Activated CD8-positive, alpha-beta T cell treated with anti-CD3 and anti-CD28 coated beads for 36 hours (primary cell): ENCODE data around the gene IDUA. TPM values are rescaled to one million over a fixed set of nuclear protein-coding genes. Genes with fewer than 3 reads are reported as not detected.

Experiments
- ATAC-seq: fragments of 200-7000 bp; cut with Tn5 transposase; one replicate; pipeline ENCODE4 v1.10.0; 2021; ENCODE audit warnings: mild to moderate bottlenecking, moderate library complexity
- CTCF ChIA-PET: fragments of 350-600 bp; sonication (Branson Sonifier 250); formaldehyde crosslinking; loops from one replicate; lab custom pipeline; 2021; ENCODE audit warnings: antibody characterized with exemption; lab: Charles Lee
- POLR2A ChIA-PET: fragments of 350-600 bp; sonication (Branson Sonifier 250); formaldehyde crosslinking; loops from one replicate; lab custom pipeline; 2021; ENCODE audit warnings: antibody characterized with exemption; lab: Charles Lee
- DNase-seq: peaks from one replicate; pipeline ENCODE4 v3.0.0-alpha.2; 2020
- H3K27ac Mint-ChIP-seq: one replicate; pipeline ENCODE4 v1.8.0; 2021; ENCODE audit warnings: mild to moderate bottlenecking, mixed read lengths
- H3K27me3 Mint-ChIP-seq: one replicate; pipeline ENCODE4 v1.8.0; 2021; ENCODE audit warnings: mixed read lengths
- H3K36me3 Mint-ChIP-seq: one replicate; pipeline ENCODE4 v1.8.0; 2021; ENCODE audit warnings: low read depth, mixed read lengths
- H3K4me1 Mint-ChIP-seq: one replicate; pipeline ENCODE4 v1.8.0; 2021; ENCODE audit warnings: low read depth, mixed read lengths
- H3K4me3 Mint-ChIP-seq: one replicate; pipeline ENCODE4 v1.8.0; 2021; ENCODE audit warnings: mild to moderate bottlenecking, moderate library complexity, mixed read lengths
- H3K9me3 Mint-ChIP-seq: one replicate; pipeline ENCODE4 v1.8.0; 2021; ENCODE audit warnings: mixed read lengths
- CTCF ChIP-seq: fragments of 200-600 bp; IDR thresholded peaks from one replicate; pipeline ENCODE4 v1.8.0; 2022; ENCODE audit warnings: antibody characterized with exemption, mild to moderate bottlenecking
- intact Hi-C: fragments of 100-400 bp; cut with micrococcal nuclease; formaldehyde crosslinking; loops from one replicate; pipeline ENCODE4 v1.10.0; 2022
- total RNA-seq, 2 experiments: library from RNA; stranded (reverse); gene quantifications; one replicate each; pipeline ENCODE4 v1.2.3, GENCODE V29; 2021

IDUA gene
- total RNA-seq, 2 experiments from 2014 or later: 4.8 to 5.4 TPM

GRCh38 chr4:952881-953573, 33.8 kb upstream of the IDUA start:
- H3K27ac Mint-ChIP-seq: no peak overlapping the region
- H3K27me3 Mint-ChIP-seq: no peaks in the 10 kb centered on the region
- no peak for TF ChIP-seq CTCF
- intact Hi-C loops: no loop called here
- no peak for ATAC-seq
- no peak overlapping the region for H3K4me3 Mint-ChIP-seq
- ChIA-PET POLR2A (interaction anchor here (1.9 kb wide), 1 partner anchor 21 kb away, joined by 4 read pairs; the partner anchor contains the start of genes GAK and TMEM175), CTCF (no interaction called here)
- no peaks in the 10 kb centered on the region for H3K4me1 Mint-ChIP-seq
- no peaks in the 10 kb centered on the region for H3K9me3 Mint-ChIP-seq
- peaks cover 3% of the 10 kb centered on the region for H3K36me3 Mint-ChIP-seq
- DNase-seq: no peak

GRCh38 chr4:953574-953915, 33.3 kb upstream of the IDUA start:
- H3K27ac Mint-ChIP-seq: no peak overlapping the region
- ChIA-PET POLR2A (interaction anchor here (1.9 kb wide), 1 partner anchor 21 kb away, joined by 4 read pairs; the partner anchor contains the start of genes GAK and TMEM175), CTCF (no interaction called here)
- no peak overlapping the region for H3K4me3 Mint-ChIP-seq
- TF ChIP-seq CTCF: no peak
- H3K4me1 Mint-ChIP-seq: no peaks in the 10 kb centered on the region
- intact Hi-C loops: no loop called here
- ATAC-seq (no peak), DNase-seq (no peak)
- H3K27me3 Mint-ChIP-seq: no peaks in the 10 kb centered on the region
- H3K9me3 Mint-ChIP-seq: no peaks in the 10 kb centered on the region
- H3K36me3 Mint-ChIP-seq: peaks cover 3% of the 10 kb centered on the region

GRCh38 chr4:954211-955020, 32.4 kb upstream of the IDUA start:
- intact Hi-C loops: no loop called here
- H3K4me1 Mint-ChIP-seq: no peaks in the 10 kb centered on the region
- POLR2A ChIA-PET: interaction anchor here (1.9 kb wide), 1 partner anchor 22 kb away, joined by 4 read pairs; the partner anchor contains the start of genes GAK and TMEM175
- DNase-seq (no peak), ATAC-seq (no peak)
- no peak overlapping the region for H3K27ac Mint-ChIP-seq
- no peaks in the 10 kb centered on the region for H3K9me3 Mint-ChIP-seq
- no peak overlapping the region for H3K4me3 Mint-ChIP-seq
- no peaks in the 10 kb centered on the region for H3K27me3 Mint-ChIP-seq
- H3K36me3 Mint-ChIP-seq: peaks cover 3% of the 10 kb centered on the region
- CTCF ChIA-PET: no interaction called here
- TF ChIP-seq CTCF: no peak

GRCh38 chr4:955161-955921, 31.5 kb upstream of the IDUA start:
- intact Hi-C loops: no loop called here
- CTCF ChIA-PET: no interaction called here
- no peak for ATAC-seq
- Mint-ChIP-seq H3K27me3 (no peaks in the 10 kb centered on the region), H3K9me3 (no peaks in the 10 kb centered on the region), H3K27ac (no peak overlapping the region), H3K36me3 (peaks cover 3% of the 10 kb centered on the region), H3K4me3 (no peak overlapping the region), H3K4me1 (no peaks in the 10 kb centered on the region)
- DNase-seq: no peak
- TF ChIP-seq CTCF: no peak
- POLR2A ChIA-PET: no interaction called here
